Liver (tissue), 9 donors: ENCODE measurements around the gene AGFG1. TPM values are rescaled to one million over a fixed set of nuclear protein-coding genes. Genes with fewer than 3 reads are reported as not detected.

ENCODE experiments used
- DNase-seq: peaks from one replicate; pipeline ENCODE4 v3.0.0-alpha.2; 2017; ENCODE audit warnings: low spot score
- H3K27ac ChIP-seq, 2 donors: one replicate each; pipeline ENCODE4 v1.7.0; 2013; ENCODE audit warnings: inconsistent platforms in 2 of 2, low read length in 2 of 2, control low read depth in 1 of 2, low read depth in 1 of 2, mild to moderate bottlenecking in 1 of 2
- H3K27me3 ChIP-seq, 4 donors: one replicate each; pipeline versions ENCODE4 v1.6.1 to v1.7.0; 2013; ENCODE audit warnings: low read length in 3 of 4, inconsistent platforms in 1 of 4, mild to moderate bottlenecking in 1 of 4, moderate library complexity in 1 of 4; ENCODE audit not compliant: control insufficient read depth in 4 of 4, insufficient read depth in 4 of 4
- H3K36me3 ChIP-seq, 4 donors: one replicate each; pipeline versions ENCODE4 v1.6.1 to v1.7.0; 2013; ENCODE audit warnings: low read length in 3 of 4, mild to moderate bottlenecking in 3 of 4, low read depth in 1 of 4, moderate library complexity in 1 of 4; ENCODE audit not compliant: control insufficient read depth in 4 of 4, insufficient read depth in 3 of 4
- H3K4me1 ChIP-seq, 4 donors: one replicate each; pipeline versions ENCODE4 v1.6.1 to v1.7.0; 2013; ENCODE audit warnings: low read length in 3 of 4, mild to moderate bottlenecking in 3 of 4, moderate library complexity in 1 of 4; ENCODE audit not compliant: control insufficient read depth in 4 of 4, insufficient read depth in 4 of 4
- H3K4me3 ChIP-seq, 3 donors: one replicate each; pipeline versions ENCODE4 v1.6.1 to v1.7.0; 2013; ENCODE audit warnings: low read length in 3 of 3, control low read depth in 1 of 3, low read depth in 1 of 3, mild to moderate bottlenecking in 1 of 3
- H3K9ac ChIP-seq, 2 donors: one replicate each; pipeline ENCODE4 v1.7.0; 2013; ENCODE audit warnings: low read length in 2 of 2, mild to moderate bottlenecking in 2 of 2, moderate library complexity in 2 of 2, control low read depth in 1 of 2, low read depth in 1 of 2
- H3K9me3 ChIP-seq, 4 donors: one replicate each; pipeline versions ENCODE4 v1.6.1 to v1.7.0; 2013; ENCODE audit warnings: low read length in 3 of 4; ENCODE audit not compliant: control insufficient read depth in 4 of 4
- EGR1 ChIP-seq, 2 donors: IDR thresholded peaks; 2 replicates each; pipeline ENCODE4 v1.6.1; 2016 to 2018; ENCODE audit warnings: antibody characterized with exemption in 2 of 2, low read depth in 2 of 2
- FOXA1 ChIP-seq: IDR thresholded peaks from 2 replicates; pipeline ENCODE4 v1.6.1; 2016; ENCODE audit warnings: antibody characterized with exemption
- GABPA ChIP-seq, 2 donors: IDR thresholded peaks in 1 of 2; conservative IDR thresholded peaks in 1 of 2; 2 replicates each; pipeline ENCODE4 v1.6.1; 2016; ENCODE audit warnings: antibody characterized with exemption in 2 of 2, mild to moderate bottlenecking in 1 of 2, moderate library complexity in 1 of 2
- HNF4A ChIP-seq, 2 donors: conservative IDR thresholded peaks; 2 replicates each; pipeline ENCODE4 v1.6.1; 2016; ENCODE audit warnings: antibody characterized with exemption in 2 of 2, mild to moderate bottlenecking in 2 of 2
- HNF4G ChIP-seq: IDR thresholded peaks from 2 replicates; pipeline ENCODE4 v1.6.1; 2016; ENCODE audit warnings: antibody characterized with exemption
- JUND ChIP-seq, 2 donors: IDR thresholded peaks; 2 replicates each; pipeline ENCODE4 v1.6.1; 2016; ENCODE audit warnings: antibody characterized with exemption in 2 of 2
- NR2F2 ChIP-seq: IDR thresholded peaks from 2 replicates; pipeline ENCODE4 v1.6.1; 2016; ENCODE audit warnings: antibody characterized with exemption
- RAD21 ChIP-seq, 2 donors: IDR thresholded peaks; 2 replicates each; pipeline ENCODE4 v1.6.1; 2016; ENCODE audit warnings: antibody characterized with exemption in 2 of 2, mild to moderate bottlenecking in 2 of 2
- REST ChIP-seq: IDR thresholded peaks from 2 replicates; pipeline ENCODE4 v1.6.1; 2016; ENCODE audit warnings: antibody characterized with exemption, mild to moderate bottlenecking
- RXRA ChIP-seq, 2 donors: IDR thresholded peaks; 2 replicates each; pipeline ENCODE4 v1.6.1; 2017 to 2018; ENCODE audit warnings: antibody characterized with exemption in 2 of 2, mild to moderate bottlenecking in 1 of 2
- SP1 ChIP-seq: IDR thresholded peaks from 2 replicates; pipeline ENCODE4 v1.6.1; 2018; ENCODE audit warnings: antibody characterized with exemption, mild to moderate bottlenecking
- TAF1 ChIP-seq: conservative IDR thresholded peaks from 2 replicates; pipeline ENCODE4 v1.6.1; 2016; ENCODE audit warnings: antibody characterized with exemption, mild to moderate bottlenecking
- YY1 ChIP-seq: IDR thresholded peaks from 2 replicates; pipeline ENCODE4 v1.6.1; 2016; ENCODE audit warnings: antibody characterized with exemption, mild to moderate bottlenecking
- ZBTB33 ChIP-seq: IDR thresholded peaks from 2 replicates; pipeline ENCODE4 v1.6.1; 2016; ENCODE audit warnings: antibody characterized with exemption
- WGBS: extraction: QIAGEN DNeasy Blood & Tissue Kit; methylation state at CpG from one replicate; pipeline ENCODE4 v1.1.7; 2013; 5-methylcytosine and 5-hydroxymethylcytosine counted together
- polyA plus RNA-seq, 2 donors: library from polyadenylated mRNA; stranded (reverse) in 1 of 2; unstranded in 1 of 2; fragments of 200-250 nt in 1 of 2; fragments of >200 nt in 1 of 2; fragmentation: Nextera tagmentation in 1 of 2; extraction: Ambion mirVana in 1 of 2; gene quantifications; one replicate each; pipeline versions ENCODE4 v1.2.1 to v1.2.3, GENCODE V29; 2013 to 2015
- total RNA-seq, 2 donors: library from RNA; depleted of rRNA; stranded (reverse); fragments of >200 nt; gene quantifications; one replicate each; pipeline ENCODE4 v1.2.3, GENCODE V29; 2014
- TF ChIP-seq, protein P1 (sequence below): fragments of 150-350 bp; IDR thresholded peaks from 2 replicates; pipeline ENCODE4 v1.5.1; 2017; ENCODE audit warnings: improper control_type of control experiment, low read depth, low read length; ENCODE audit not compliant: missing input control
- TF ChIP-seq, protein P2 (sequence below): IDR thresholded peaks from 2 replicates; pipeline ENCODE4 v1.6.1; 2016; ENCODE audit warnings: antibody characterized with exemption
- donor health status: healthy.
- donor health status: healthy.
- donor health status: healthy.
- donor health status: healthy.
- donor health status: healthy.

The AGFG1 gene
- total and polyA plus RNA-seq, 4 donors: 8.5 to 49.7 (median 23.7) TPM

GRCh38 chr2:227499627-227500300 lies 27.8 kb downstream of the AGFG1 start:
- Histone ChIP-seq H3K9ac (no peak overlapping the region), H3K9me3 (no peaks in the 10 kb centered on the region), H3K36me3 (no peaks in the 10 kb centered on the region), H3K4me1 (peaks cover 0 to 19% (median 8%) of the 10 kb centered on the region in 4 donors), H3K4me3 (no peak overlapping the region), H3K27me3 (no peaks in the 10 kb centered on the region), H3K27ac (no peak overlapping the region)
- WGBS: 93% methylated on average over 6 of the region's 6 CpGs
- DNase-seq: no peak
- no peak for TF ChIP-seq RAD21 (IDR thresholded peaks at IDR 0.05)
- TF ChIP-seq FOXA1: no peak
- no peak for TF ChIP-seq NR2F2
- TF ChIP-seq YY1: no peak
- no peak for TF ChIP-seq EGR1 (IDR thresholded peaks at IDR 0.05; ENCODE audit: low read depth in 2 of 2)
- TF ChIP-seq GABPA (IDR thresholded peaks at IDR 0.05 in 1 of 2, conservative IDR thresholded peaks at IDR 0.05 in 1 of 2): no peak

GRCh38 chr2:227500301-227500630 lies 28.3 kb downstream of the AGFG1 start:
- no peak overlapping the region for H3K9ac ChIP-seq
- TF ChIP-seq RXRA (IDR thresholded peaks at IDR 0.05): no peak
- H3K27ac ChIP-seq: no peak overlapping the region
- DNase-seq: no peak
- H3K36me3 ChIP-seq: no peaks in the 10 kb centered on the region
- no peaks in the 10 kb centered on the region for H3K27me3 ChIP-seq
- peaks cover 0 to 19% (median 8%) of the 10 kb centered on the region in 4 donors for H3K4me1 ChIP-seq
- WGBS: 100% methylated on average over 1 of the region's 1 CpG
- no peak overlapping the region for H3K4me3 ChIP-seq
- no peaks in the 10 kb centered on the region for H3K9me3 ChIP-seq

- no peak overlapping the region for H3K9ac ChIP-seq
- H3K9me3 ChIP-seq: no peaks in the 10 kb centered on the region
- H3K27me3 ChIP-seq: no peaks in the 10 kb centered on the region
- no peaks in the 10 kb centered on the region for H3K36me3 ChIP-seq
- WGBS: 97% methylated on average over 5 of the region's 5 CpGs
- DNase-seq: no peak
- TF ChIP-seq, protein P1, sequence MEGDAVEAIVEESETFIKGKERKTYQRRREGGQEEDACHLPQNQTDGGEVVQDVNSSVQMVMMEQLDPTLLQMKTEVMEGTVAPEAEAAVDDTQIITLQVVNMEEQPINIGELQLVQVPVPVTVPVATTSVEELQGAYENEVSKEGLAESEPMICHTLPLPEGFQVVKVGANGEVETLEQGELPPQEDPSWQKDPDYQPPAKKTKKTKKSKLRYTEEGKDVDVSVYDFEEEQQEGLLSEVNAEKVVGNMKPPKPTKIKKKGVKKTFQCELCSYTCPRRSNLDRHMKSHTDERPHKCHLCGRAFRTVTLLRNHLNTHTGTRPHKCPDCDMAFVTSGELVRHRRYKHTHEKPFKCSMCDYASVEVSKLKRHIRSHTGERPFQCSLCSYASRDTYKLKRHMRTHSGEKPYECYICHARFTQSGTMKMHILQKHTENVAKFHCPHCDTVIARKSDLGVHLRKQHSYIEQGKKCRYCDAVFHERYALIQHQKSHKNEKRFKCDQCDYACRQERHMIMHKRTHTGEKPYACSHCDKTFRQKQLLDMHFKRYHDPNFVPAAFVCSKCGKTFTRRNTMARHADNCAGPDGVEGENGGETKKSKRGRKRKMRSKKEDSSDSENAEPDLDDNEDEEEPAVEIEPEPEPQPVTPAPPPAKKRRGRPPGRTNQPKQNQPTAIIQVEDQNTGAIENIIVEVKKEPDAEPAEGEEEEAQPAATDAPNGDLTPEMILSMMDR: peak; percentile 14
- TF ChIP-seq, protein P2, sequence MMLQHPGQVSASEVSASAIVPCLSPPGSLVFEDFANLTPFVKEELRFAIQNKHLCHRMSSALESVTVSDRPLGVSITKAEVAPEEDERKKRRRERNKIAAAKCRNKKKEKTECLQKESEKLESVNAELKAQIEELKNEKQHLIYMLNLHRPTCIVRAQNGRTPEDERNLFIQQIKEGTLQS: peak; percentile 75
- TF ChIP-seq HNF4G: no peak
- peak; percentile 94 to 96 for TF ChIP-seq JUND (IDR thresholded peaks at IDR 0.05)
- TF ChIP-seq TAF1: no peak
- TF ChIP-seq NR2F2: no peak
- TF ChIP-seq RXRA (IDR thresholded peaks at IDR 0.05): peak; percentile 36 to 53
- TF ChIP-seq RAD21 (IDR thresholded peaks at IDR 0.05): peak; percentile 25 to 33
- TF ChIP-seq ZBTB33: no peak
- TF ChIP-seq HNF4A (conservative IDR thresholded peaks at IDR 0.05): peak; percentile 52 to 57
- peak; percentile 53 for TF ChIP-seq SP1
- TF ChIP-seq REST: no peak
- no peak for TF ChIP-seq GABPA (IDR thresholded peaks at IDR 0.05 in 1 of 2, conservative IDR thresholded peaks at IDR 0.05 in 1 of 2)
- peak; percentile 27 for TF ChIP-seq YY1
- peak overlapping the region; percentile 36 to 50 for H3K27ac ChIP-seq
- H3K4me1 ChIP-seq: peaks cover 2 to 19% (median 9%) of the 10 kb centered on the region in 4 donors
- H3K4me3 ChIP-seq: no peak overlapping the region
Observed at GRCh38 chr2:227503433-227504406, 31.8 kb downstream of the AGFG1 start.
